ENCODE measurements around the gene TDP2. TPM values are rescaled to one million over a fixed set of nuclear protein-coding genes. Genes with fewer than 3 reads are reported as not detected.

Gene TDP2
- total and polyA plus RNA-seq, 9 of the 15 experiments (the other 6 are each of a cell fraction or from before 2014, with no cell fraction given): 27.7 to 60.1 (median 31.8) TPM

DNA sequence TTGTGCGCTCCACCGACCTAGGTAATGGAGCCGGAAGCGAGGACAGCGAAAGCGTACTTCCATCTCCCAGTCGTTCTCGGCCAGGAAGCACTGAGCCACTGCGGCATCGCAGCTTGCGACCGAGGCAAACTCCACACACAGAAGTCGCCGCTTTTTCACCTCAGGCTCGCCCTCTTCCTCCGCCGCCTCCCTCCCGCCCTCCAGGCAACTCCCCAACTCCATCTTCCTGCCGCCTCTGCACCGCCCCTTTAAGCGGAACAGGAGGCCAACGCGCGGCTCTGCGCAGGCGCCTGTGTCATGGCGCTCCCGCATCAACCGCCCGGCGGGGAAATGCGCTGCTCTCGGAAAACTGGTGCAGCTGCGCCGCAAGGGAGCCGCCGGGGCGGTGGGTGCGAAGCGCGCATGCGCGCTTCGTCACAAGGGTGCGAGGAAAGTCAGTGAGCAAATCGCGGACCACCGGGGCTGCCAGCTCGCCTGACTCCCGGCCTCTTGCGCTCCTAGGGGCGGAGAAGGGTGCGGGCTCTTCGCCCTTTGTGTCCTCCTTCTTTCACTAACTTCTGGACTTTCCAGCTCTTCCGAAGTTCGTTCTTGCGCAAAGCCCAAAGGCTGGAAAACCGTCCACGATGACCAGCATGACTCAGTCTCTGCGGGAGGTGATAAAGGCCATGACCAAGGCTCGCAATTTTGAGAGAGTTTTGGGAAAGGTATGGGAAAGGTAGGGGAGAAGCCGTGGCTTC lies at the start of gene TDP2, which contains the start of gene ACOT13 (continued):
- peak; percentile 25 for TF ChIP-seq SMAD1 (IDR thresholded peaks at IDR 0.05; ENCODE audit: low read depth, low read length, partially characterized antibody)
- no peak for TF ChIP-seq ESRRB (CRISPR knock-in tag; IDR thresholded peaks at IDR 0.05; ENCODE audit: borderline replicate concordance)
- TF ChIP-seq, protein P1, sequence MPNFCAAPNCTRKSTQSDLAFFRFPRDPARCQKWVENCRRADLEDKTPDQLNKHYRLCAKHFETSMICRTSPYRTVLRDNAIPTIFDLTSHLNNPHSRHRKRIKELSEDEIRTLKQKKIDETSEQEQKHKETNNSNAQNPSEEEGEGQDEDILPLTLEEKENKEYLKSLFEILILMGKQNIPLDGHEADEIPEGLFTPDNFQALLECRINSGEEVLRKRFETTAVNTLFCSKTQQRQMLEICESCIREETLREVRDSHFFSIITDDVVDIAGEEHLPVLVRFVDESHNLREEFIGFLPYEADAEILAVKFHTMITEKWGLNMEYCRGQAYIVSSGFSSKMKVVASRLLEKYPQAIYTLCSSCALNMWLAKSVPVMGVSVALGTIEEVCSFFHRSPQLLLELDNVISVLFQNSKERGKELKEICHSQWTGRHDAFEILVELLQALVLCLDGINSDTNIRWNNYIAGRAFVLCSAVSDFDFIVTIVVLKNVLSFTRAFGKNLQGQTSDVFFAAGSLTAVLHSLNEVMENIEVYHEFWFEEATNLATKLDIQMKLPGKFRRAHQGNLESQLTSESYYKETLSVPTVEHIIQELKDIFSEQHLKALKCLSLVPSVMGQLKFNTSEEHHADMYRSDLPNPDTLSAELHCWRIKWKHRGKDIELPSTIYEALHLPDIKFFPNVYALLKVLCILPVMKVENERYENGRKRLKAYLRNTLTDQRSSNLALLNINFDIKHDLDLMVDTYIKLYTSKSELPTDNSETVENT (CRISPR knock-in tag; IDR thresholded peaks at IDR 0.05): peak; percentile 89
- TF ChIP-seq ZNF239 (CRISPR knock-in tag; IDR thresholded peaks at IDR 0.05): peak; percentile 60; the same call in 1 of the 2 replicates
- TF ChIP-seq, protein P2, sequence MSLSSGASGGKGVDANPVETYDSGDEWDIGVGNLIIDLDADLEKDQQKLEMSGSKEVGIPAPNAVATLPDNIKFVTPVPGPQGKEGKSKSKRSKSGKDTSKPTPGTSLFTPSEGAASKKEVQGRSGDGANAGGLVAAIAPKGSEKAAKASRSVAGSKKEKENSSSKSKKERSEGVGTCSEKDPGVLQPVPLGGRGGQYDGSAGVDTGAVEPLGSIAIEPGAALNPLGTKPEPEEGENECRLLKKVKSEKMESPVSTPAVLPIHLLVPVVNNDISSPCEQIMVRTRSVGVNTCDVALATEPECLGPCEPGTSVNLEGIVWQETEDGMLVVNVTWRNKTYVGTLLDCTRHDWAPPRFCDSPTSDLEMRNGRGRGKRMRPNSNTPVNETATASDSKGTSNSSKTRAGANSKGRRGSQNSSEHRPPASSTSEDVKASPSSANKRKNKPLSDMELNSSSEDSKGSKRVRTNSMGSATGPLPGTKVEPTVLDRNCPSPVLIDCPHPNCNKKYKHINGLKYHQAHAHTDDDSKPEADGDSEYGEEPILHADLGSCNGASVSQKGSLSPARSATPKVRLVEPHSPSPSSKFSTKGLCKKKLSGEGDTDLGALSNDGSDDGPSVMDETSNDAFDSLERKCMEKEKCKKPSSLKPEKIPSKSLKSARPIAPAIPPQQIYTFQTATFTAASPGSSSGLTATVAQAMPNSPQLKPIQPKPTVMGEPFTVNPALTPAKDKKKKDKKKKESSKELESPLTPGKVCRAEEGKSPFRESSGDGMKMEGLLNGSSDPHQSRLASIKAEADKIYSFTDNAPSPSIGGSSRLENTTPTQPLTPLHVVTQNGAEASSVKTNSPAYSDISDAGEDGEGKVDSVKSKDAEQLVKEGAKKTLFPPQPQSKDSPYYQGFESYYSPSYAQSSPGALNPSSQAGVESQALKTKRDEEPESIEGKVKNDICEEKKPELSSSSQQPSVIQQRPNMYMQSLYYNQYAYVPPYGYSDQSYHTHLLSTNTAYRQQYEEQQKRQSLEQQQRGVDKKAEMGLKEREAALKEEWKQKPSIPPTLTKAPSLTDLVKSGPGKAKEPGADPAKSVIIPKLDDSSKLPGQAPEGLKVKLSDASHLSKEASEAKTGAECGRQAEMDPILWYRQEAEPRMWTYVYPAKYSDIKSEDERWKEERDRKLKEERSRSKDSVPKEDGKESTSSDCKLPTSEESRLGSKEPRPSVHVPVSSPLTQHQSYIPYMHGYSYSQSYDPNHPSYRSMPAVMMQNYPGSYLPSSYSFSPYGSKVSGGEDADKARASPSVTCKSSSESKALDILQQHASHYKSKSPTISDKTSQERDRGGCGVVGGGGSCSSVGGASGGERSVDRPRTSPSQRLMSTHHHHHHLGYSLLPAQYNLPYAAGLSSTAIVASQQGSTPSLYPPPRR (CRISPR knock-in tag; IDR thresholded peaks at IDR 0.05; ENCODE audit: borderline replicate concordance): no peak
- TF ChIP-seq ZNF24 (IDR thresholded peaks at IDR 0.05): peak; percentile 76
- peak; percentile 1; the same call in 1 of the 2 replicates for TF ChIP-seq ZNF766 (CRISPR knock-in tag; conservative IDR thresholded peaks at IDR 0.05)
- peak; percentile 99 for TF ChIP-seq NRF1 (conservative IDR thresholded peaks at IDR 0.05 in 1 of 2, IDR thresholded peaks at IDR 0.05 in 1 of 2)
- 0 out of 2 replicates have a peak, but pooled peaks have one; percentile 80 for TF ChIP-seq PHF21A (IDR thresholded peaks at IDR 0.05; ENCODE audit: borderline replicate concordance, low read depth)
- peak; percentile 72 for TF ChIP-seq ZFX (CRISPR knock-in tag; IDR thresholded peaks at IDR 0.05)
- TF ChIP-seq ZNF124 (CRISPR knock-in tag; IDR thresholded peaks at IDR 0.05): no peak
- TF ChIP-seq CTBP1 (IDR thresholded peaks at IDR 0.05; ENCODE audit: borderline replicate concordance): peak; percentile 98
- TF ChIP-seq HNRNPK (IDR thresholded peaks at IDR 0.05; ENCODE audit: low read depth, low read length, poor library complexity, severe bottlenecking): no peak
- no peak for TF ChIP-seq CHD4 (IDR thresholded peaks at IDR 0.05; ENCODE audit: insufficient read depth, insufficient replicate concordance, low read depth, low read length, poor library complexity, severe bottlenecking)
- TF ChIP-seq NBN (IDR thresholded peaks at IDR 0.05; ENCODE audit: low read depth): peak; percentile 72
- TF ChIP-seq FIP1L1 (IDR thresholded peaks at IDR 0.05; ENCODE audit: low read depth, low read length, poor library complexity, severe bottlenecking): peak; percentile 92
- no peak; the same call in 1 of the 2 replicates for TF ChIP-seq LCOR (CRISPR knock-in tag; IDR thresholded peaks at IDR 0.05)
- TF ChIP-seq KDM1A (IDR thresholded peaks at IDR 0.05): no peak; a peak in 1 of 4 replicates
- TF ChIP-seq FOXA3 (CRISPR knock-in tag; conservative IDR thresholded peaks at IDR 0.05 in 1 of 2, IDR thresholded peaks at IDR 0.05 in 1 of 2): no peak; a peak in 1 of 4 replicates
- TF ChIP-seq ELF1 (tag; IDR thresholded peaks at IDR 0.05): peak; percentile 89
